Heart left ventricle (tissue), 13 donors: ENCODE data around the gene MICB.

ENCODE experiments used
- POLR2A ChIP-seq, 2 donors: fragments of 450-650 bp; IDR thresholded peaks; one replicate each; pipeline ENCODE4 v1.6.1; 2017; ENCODE audit warnings: antibody characterized with exemption in 2 of 2, mild to moderate bottlenecking in 2 of 2, moderate library complexity in 2 of 2
- TF ChIP-seq, protein P1 (sequence below), 12 donors: fragments of 200-600 bp; sonication (generic) in 4 of 12; IDR thresholded peaks; one replicate each; pipeline versions ENCODE4 v1.5.0 to v1.8.0; 2018 to 2022; ENCODE audit warnings: antibody characterized with exemption in 12 of 12, mild to moderate bottlenecking in 5 of 12
- donor health status: ischemic (EF 13 %, LVEDD 7.1; RV severe dilation, severe dysfunction).
- donor health status: DM: no; HTN: yes; CAD: no.
- donor health status: DM: no; HTN: no; CAD: no.
- donor health status: ischemic (EF 25% LVEDD 6.9; RV normal size, moderate dysfunction).
- donor health status: ischemic (EF 25% LVEDD 5.7; RV mildly dilated, moderate dysfunction).
- donor health status: ischemic (EF 35%, LVEDD 5.7; RV mildly dilated, moderate dysfunction).
- donor health status: nonischemic (EF 11% LVEDD 7.7; RV severe dilation, severe dysfunction).
- donor health status: DM: yes; HTN: yes; CAD: no.
- donor health status: PGD.
- donor health status: ischemic (EF 29% LVEDD 5.4; RV normal size, mild dysfunction).
- donor health status: nonischemic (EF 23%, LVEDD 6.1; RV moderate dilation, normal function).

DNA sequence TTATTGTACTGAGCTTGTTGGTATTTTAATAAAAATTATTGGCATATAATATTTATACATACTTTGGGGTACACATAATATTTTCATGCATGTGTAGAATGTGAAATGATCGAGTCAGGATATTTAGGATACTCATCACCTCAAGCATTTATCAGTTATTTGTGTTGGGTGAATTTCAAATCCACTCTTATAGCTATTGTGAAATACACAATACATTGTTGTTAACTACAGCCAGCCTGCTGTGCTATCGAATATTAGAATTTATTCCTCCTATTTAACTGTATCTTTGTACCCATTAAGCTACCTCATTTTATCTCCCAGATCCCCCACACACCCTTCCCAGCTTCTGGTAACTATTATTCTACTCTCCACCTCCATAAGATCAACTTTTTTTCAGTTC, 14.6 kb upstream of the MICB start:
- no peak for TF ChIP-seq POLR2A (IDR thresholded peaks at IDR 0.05)
- TF ChIP-seq, protein P1, sequence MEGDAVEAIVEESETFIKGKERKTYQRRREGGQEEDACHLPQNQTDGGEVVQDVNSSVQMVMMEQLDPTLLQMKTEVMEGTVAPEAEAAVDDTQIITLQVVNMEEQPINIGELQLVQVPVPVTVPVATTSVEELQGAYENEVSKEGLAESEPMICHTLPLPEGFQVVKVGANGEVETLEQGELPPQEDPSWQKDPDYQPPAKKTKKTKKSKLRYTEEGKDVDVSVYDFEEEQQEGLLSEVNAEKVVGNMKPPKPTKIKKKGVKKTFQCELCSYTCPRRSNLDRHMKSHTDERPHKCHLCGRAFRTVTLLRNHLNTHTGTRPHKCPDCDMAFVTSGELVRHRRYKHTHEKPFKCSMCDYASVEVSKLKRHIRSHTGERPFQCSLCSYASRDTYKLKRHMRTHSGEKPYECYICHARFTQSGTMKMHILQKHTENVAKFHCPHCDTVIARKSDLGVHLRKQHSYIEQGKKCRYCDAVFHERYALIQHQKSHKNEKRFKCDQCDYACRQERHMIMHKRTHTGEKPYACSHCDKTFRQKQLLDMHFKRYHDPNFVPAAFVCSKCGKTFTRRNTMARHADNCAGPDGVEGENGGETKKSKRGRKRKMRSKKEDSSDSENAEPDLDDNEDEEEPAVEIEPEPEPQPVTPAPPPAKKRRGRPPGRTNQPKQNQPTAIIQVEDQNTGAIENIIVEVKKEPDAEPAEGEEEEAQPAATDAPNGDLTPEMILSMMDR (IDR thresholded peaks at IDR 0.05), result no peak
